H1 (cell line): ENCODE data around the gene MGME1. TPM values are rescaled to one million over a fixed set of nuclear protein-coding genes. Genes with fewer than 3 reads are reported as not detected.

Experiments used
- CTCF ChIA-PET: fragments of 300-600 bp; sonication (Branson Sonifier 250); formaldehyde crosslinking; loops from one replicate; lab custom pipeline; 2021; ENCODE audit not compliant: partially characterized antibody; lab: Charles Lee
- POLR2A ChIA-PET: fragments of 300-600 bp; sonication (Branson Sonifier 250); formaldehyde crosslinking; loops from one replicate; lab custom pipeline; 2021; ENCODE audit warnings: inconsistent platforms; ENCODE audit not compliant: partially characterized antibody; lab: Charles Lee
- DNase-seq, 2 experiments: peaks; one replicate each; pipeline versions ENCODE4 v3.0.0 to v3.0.0-alpha.2; 2010 to 2022; ENCODE audit warnings: low spot score in 2 of 2, low read depth in 1 of 2, mixed read lengths in 1 of 2
- FAIRE-seq: peaks from 2 replicates; lab custom pipeline; 2011; peaks lifted over from hg19 to GRCh38; lab: Jason Lieb, UNC
- H2AFZ ChIP-seq: 2 replicates; pipeline ENCODE4 v1.8.1; 2012; ENCODE audit warnings: low read length, inconsistent platforms
- H2AK5ac ChIP-seq: 2 replicates; pipeline ENCODE4 v1.6.1; 2013; ENCODE audit warnings: low read depth, low read length
- H2BK120ac ChIP-seq: replicated peaks from 2 replicates; pipeline ENCODE3; 2013; ENCODE audit warnings: low read depth, low read length, inconsistent platforms
- H2BK12ac ChIP-seq: 2 replicates; pipeline ENCODE4 v1.6.1; 2013; ENCODE audit warnings: low read depth, low read length
- H2BK15ac ChIP-seq: 2 replicates; pipeline ENCODE4 v1.6.1; 2013; ENCODE audit warnings: low read length
- H2BK20ac ChIP-seq: 2 replicates; pipeline ENCODE4 v1.6.1; 2013; ENCODE audit warnings: low read length
- H2BK5ac ChIP-seq: 2 replicates; pipeline ENCODE4 v1.6.1; 2013; ENCODE audit warnings: low read depth, low read length
- H3K14ac ChIP-seq: 2 replicates; pipeline ENCODE4 v1.6.1; 2013; ENCODE audit warnings: inconsistent platforms; ENCODE audit not compliant: insufficient read length
- H3K18ac ChIP-seq: 2 replicates; pipeline ENCODE4 v1.6.1; 2013; ENCODE audit warnings: low read length; ENCODE audit errors: extremely low read depth
- H3K23ac ChIP-seq: 2 replicates; pipeline ENCODE4 v1.6.1; 2013; ENCODE audit warnings: inconsistent platforms; ENCODE audit not compliant: insufficient read length
- H3K23me2 ChIP-seq: 2 replicates; pipeline ENCODE4 v1.6.1; 2013; ENCODE audit warnings: low read depth, low read length
- H3K27ac ChIP-seq: 2 replicates; pipeline ENCODE4 v1.6.1; 2011; ENCODE audit warnings: low read depth, low read length, inconsistent platforms
- H3K27me3 ChIP-seq, 4 experiments: replicated peaks in 1 of 4; 1 replicate in 1 of 4; 2 replicates in 3 of 4; pipeline versions ENCODE4 v1.6.1 to v1.8.1; 2011 to 2013; ENCODE audit warnings: low read length in 3 of 4, mild to moderate bottlenecking in 3 of 4, inconsistent platforms in 2 of 4, mixed read lengths in 2 of 4, moderate library complexity in 1 of 4; ENCODE audit not compliant: control insufficient read depth in 3 of 4, insufficient read depth in 3 of 4; ENCODE audit errors: extremely low read depth in 1 of 4
- H3K36me3 ChIP-seq, 4 experiments: 2 replicates each; pipeline versions ENCODE4 v1.6.1 to v1.8.1; 2011 to 2013; ENCODE audit warnings: mild to moderate bottlenecking in 4 of 4, low read length in 3 of 4, moderate library complexity in 2 of 4, control low read depth in 1 of 4, inconsistent platforms in 1 of 4; ENCODE audit not compliant: insufficient read depth in 4 of 4, control insufficient read depth in 2 of 4
- H3K4ac ChIP-seq: replicated peaks from 2 replicates; pipeline ENCODE3; 2013; ENCODE audit warnings: low read length, low read depth, mixed read lengths, inconsistent platforms; ENCODE audit not compliant: insufficient read length
- H3K4me1 ChIP-seq, 4 experiments: replicated peaks in 1 of 4; 1 replicate in 1 of 4; 2 replicates in 3 of 4; pipeline versions ENCODE4 v1.6.1 to v1.8.1; 2011 to 2013; ENCODE audit warnings: low read length in 3 of 4, inconsistent platforms in 2 of 4, mixed read lengths in 1 of 4; ENCODE audit not compliant: insufficient read depth in 4 of 4, control insufficient read depth in 3 of 4
- H3K4me2 ChIP-seq, 2 experiments: 2 replicates each; pipeline versions ENCODE4 v1.6.1 to v1.8.1; 2011 to 2013; ENCODE audit warnings: low read depth in 2 of 2, low read length in 2 of 2, control low read depth in 1 of 2, inconsistent platforms in 1 of 2, mild to moderate bottlenecking in 1 of 2; ENCODE audit not compliant: insufficient read depth in 1 of 2
- H3K4me3 ChIP-seq, 4 experiments: fragments of 200-600, 300-600 bp in 1 of 4; sonication (generic), shearing (Covaris generic), sonication (Bioruptor Twin) in 1 of 4; 2 replicates each; pipeline versions ENCODE4 v1.5.1 to v1.8.1; 2011 to 2016; ENCODE audit warnings: low read length in 4 of 4, low read depth in 3 of 4, control low read depth in 2 of 4, inconsistent platforms in 2 of 4, mild to moderate bottlenecking in 2 of 4, mixed read lengths in 1 of 4, moderate library complexity in 1 of 4; ENCODE audit not compliant: insufficient read depth in 2 of 4; ENCODE audit errors: extremely low read depth in 1 of 4
- H3K56ac ChIP-seq: replicated peaks from 2 replicates; pipeline ENCODE3; 2013; ENCODE audit warnings: low read depth, mild to moderate bottlenecking, mixed read lengths, low read length, inconsistent platforms; ENCODE audit not compliant: insufficient read length
- H3K79me1 ChIP-seq: 2 replicates; pipeline ENCODE4 v1.6.1; 2013; ENCODE audit warnings: low read depth, low read length, control low read depth
- H3K79me2 ChIP-seq, 2 experiments: 2 replicates each; pipeline versions ENCODE4 v1.6.1 to v1.8.1; 2012 to 2013; ENCODE audit warnings: low read length in 2 of 2, mild to moderate bottlenecking in 2 of 2, inconsistent platforms in 1 of 2; ENCODE audit not compliant: insufficient read depth in 2 of 2, control insufficient read depth in 1 of 2
- H3K9ac ChIP-seq, 4 experiments: replicated peaks in 1 of 4; 1 replicate in 1 of 4; 2 replicates in 3 of 4; pipeline versions ENCODE4 v1.6.1 to v1.8.1; 2011 to 2013; ENCODE audit warnings: low read depth in 3 of 4, low read length in 3 of 4, control low read depth in 2 of 4, mild to moderate bottlenecking in 2 of 4, moderate library complexity in 2 of 4, inconsistent platforms in 1 of 4; ENCODE audit errors: extremely low read depth in 1 of 4
- H3K9me3 ChIP-seq, 2 experiments: 2 replicates each; pipeline versions ENCODE4 v1.6.1 to v1.8.1; 2012 to 2013; ENCODE audit warnings: mild to moderate bottlenecking in 2 of 2, moderate library complexity in 2 of 2, control low read depth in 1 of 2, inconsistent platforms in 1 of 2, low read depth in 1 of 2, low read length in 1 of 2, mixed read lengths in 1 of 2; ENCODE audit not compliant: insufficient read depth in 2 of 2
- H4K20me1 ChIP-seq, 2 experiments: replicated peaks in 1 of 2; 2 replicates each; pipeline versions ENCODE3 to v1.8.1; 2011 to 2013; ENCODE audit warnings: inconsistent platforms in 2 of 2, low read length in 2 of 2, mild to moderate bottlenecking in 1 of 2; ENCODE audit not compliant: insufficient read depth in 2 of 2, control insufficient read depth in 1 of 2
- H4K5ac ChIP-seq: 2 replicates; pipeline ENCODE4 v1.6.1; 2013; ENCODE audit warnings: low read length, low read depth, mixed read lengths, inconsistent platforms; ENCODE audit not compliant: insufficient read length
- H4K8ac ChIP-seq: 2 replicates; pipeline ENCODE4 v1.8.0; 2013; ENCODE audit warnings: mild to moderate bottlenecking, moderate library complexity, low read length, inconsistent platforms; ENCODE audit not compliant: insufficient read depth; ENCODE audit errors: extremely low read depth
- H4K91ac ChIP-seq: replicated peaks from 2 replicates; pipeline ENCODE3; 2013; ENCODE audit warnings: low read length, mixed read lengths, inconsistent platforms; ENCODE audit not compliant: insufficient read length
- BRCA1 ChIP-seq: IDR thresholded peaks from 2 replicates; pipeline ENCODE4 v1.6.1; 2012; ENCODE audit warnings: low read depth, low read length, improper control_type of control experiment
- EZH2 ChIP-seq: fragments of 200-600 bp; sonication (generic); IDR thresholded peaks from 2 replicates; pipeline ENCODE4 v1.7.1; 2012; ENCODE audit warnings: low read depth, mild to moderate bottlenecking, moderate library complexity, low read length, inconsistent platforms; ENCODE audit not compliant: severe bottlenecking
- GABPA ChIP-seq: IDR thresholded peaks from 2 replicates; pipeline ENCODE4 v1.6.1; 2011; ENCODE audit warnings: mild to moderate bottlenecking, low read length, moderate library complexity, borderline replicate concordance; ENCODE audit not compliant: insufficient read depth
- HDAC2 ChIP-seq, 2 experiments: fragments of 300-600 bp in 1 of 2; sonication (generic) in 1 of 2; IDR thresholded peaks; 2 replicates each; pipeline ENCODE4 v1.6.1; 2011 to 2012; ENCODE audit warnings: low read depth in 2 of 2, low read length in 2 of 2, mild to moderate bottlenecking in 2 of 2, moderate library complexity in 2 of 2, borderline replicate concordance in 1 of 2, inconsistent platforms in 1 of 2
- KDM1A ChIP-seq: fragments of 200-600, 300-600 bp; sonication (generic); IDR thresholded peaks from 2 replicates; pipeline ENCODE4 v1.7.1; 2016; ENCODE audit warnings: mild to moderate bottlenecking, low read length, borderline replicate concordance
- KDM4A ChIP-seq: IDR thresholded peaks from one replicate; pipeline ENCODE4 v1.7.1; 2012; ENCODE audit warnings: low read depth, mild to moderate bottlenecking, moderate library complexity, low read length, inconsistent platforms; ENCODE audit not compliant: severe bottlenecking
- MAFK ChIP-seq: IDR thresholded peaks from 2 replicates; pipeline ENCODE4 v1.6.1; 2012; ENCODE audit warnings: low read depth, mild to moderate bottlenecking, improper control_type of control experiment, low read length
- NANOG ChIP-seq: IDR thresholded peaks from 2 replicates; pipeline ENCODE4 v1.6.1; 2011; ENCODE audit warnings: low read length, low read depth, mild to moderate bottlenecking, inconsistent platforms; ENCODE audit not compliant: insufficient read depth, poor library complexity, severe bottlenecking
- RBBP5 ChIP-seq: IDR thresholded peaks from 2 replicates; pipeline ENCODE4 v1.7.1; 2012; ENCODE audit warnings: low read depth, mild to moderate bottlenecking, inconsistent platforms, low read length, moderate library complexity, borderline replicate concordance
- SIRT6 ChIP-seq: IDR thresholded peaks from one replicate; pipeline ENCODE4 v1.7.1; 2012; ENCODE audit warnings: low read length, inconsistent platforms
- TAF7 ChIP-seq: optimal IDR thresholded peaks from 2 replicates; pipeline ENCODE3; 2011; ENCODE audit warnings: low read depth, mild to moderate bottlenecking, inconsistent platforms, low read length, moderate library complexity, borderline replicate concordance
- ZNF274 ChIP-seq: IDR thresholded peaks from 2 replicates; pipeline ENCODE4 v1.7.0; 2012; ENCODE audit warnings: low read length, borderline replicate concordance; ENCODE audit errors: extremely low read depth
- WGBS, 2 experiments: shearing (Covaris generic) in 1 of 2; methylation state at CpG; one replicate each; pipeline versions ENCODE4 v1.1.6 to v1.1.7; 2013 to 2015; ENCODE audit warnings: low lambda C conversion rate in 2 of 2, mixed read lengths in 2 of 2, inconsistent platforms in 1 of 2, low coverage in 1 of 2, missing lambda C conversion rate in 1 of 2; ENCODE audit not compliant: insufficient replicate concordance in 2 of 2, insufficient coverage in 1 of 2, insufficient read length in 1 of 2; ENCODE audit errors: extremely low coverage in 1 of 2, missing lambda C conversion rate in 1 of 2; 5-methylcytosine and 5-hydroxymethylcytosine counted together
- polyA plus RNA-seq, 7 experiments: library from polyadenylated mRNA; depleted of rRNA in 3 of 7; stranded (reverse) in 5 of 7; unstranded in 2 of 7; fragments of >200 nt in 5 of 7; fragments of 200-250 nt in 2 of 7; gene quantifications; 1 replicate in 5 of 7; 2 replicates in 1 of 7; 4 replicates in 1 of 7; pipeline versions ENCODE4 v1.2.1 to v1.2.3, GENCODE V29; 2011 to 2013; ENCODE audit warnings: missing spikeins in 2 of 7, mixed read lengths in 2 of 7
- total RNA-seq: library from RNA; stranded (reverse); fragmentation: NEBNext Ultra II Directional; extraction: Animal tissue kit (Norgen Biotek cat#: 25700); gene quantifications from 2 replicates; pipeline ENCODE4 v1.2.1, GENCODE V29; 2021

Gene MGME1
- total and polyA plus RNA-seq, 2 of the 8 experiments (the other 6 are each of a cell fraction or from before 2014, with no cell fraction given): 27.7 to 59.0 TPM

DNA sequence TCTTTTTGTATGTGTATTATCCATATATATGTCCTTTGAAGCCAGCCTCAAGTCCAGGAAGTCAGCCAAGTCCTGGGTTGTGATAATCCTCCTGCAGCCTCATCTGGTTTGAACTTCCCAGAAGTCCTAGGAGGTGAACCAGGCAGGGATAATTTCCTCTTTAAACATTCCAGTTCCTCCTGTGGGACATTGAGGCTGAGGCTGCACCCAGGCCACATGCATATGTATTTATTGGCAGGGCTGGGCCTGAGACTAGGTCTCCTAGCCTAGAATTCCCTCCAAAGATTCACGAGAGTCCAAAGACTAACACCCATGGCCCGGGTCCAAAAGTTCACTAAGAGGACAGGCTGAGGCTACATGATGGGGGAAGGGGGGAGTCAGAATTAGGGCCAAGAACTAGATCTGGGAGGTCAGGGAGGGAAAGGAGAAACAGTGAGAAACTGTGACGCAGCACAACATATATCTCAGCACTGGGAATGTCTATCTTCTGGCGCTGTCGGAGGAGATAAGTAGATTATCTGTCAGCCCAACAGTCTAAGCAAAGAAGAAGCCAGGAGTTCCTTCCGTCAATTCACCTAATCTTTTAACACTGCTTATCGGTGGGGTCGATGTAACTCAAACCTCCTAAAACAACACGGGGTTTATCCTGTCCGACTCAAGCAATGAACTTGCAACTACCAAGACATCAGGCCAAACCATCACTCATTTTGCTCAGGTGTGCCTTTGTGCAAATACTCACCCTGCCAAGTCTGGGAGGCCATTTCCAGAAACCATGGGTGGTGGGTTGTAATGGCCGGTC is 43.5 kb upstream of the MGME1 start:
- Histone ChIP-seq H2BK5ac (no peak overlapping the region), H3K79me2 (no peaks in the 10 kb centered on the region), H3K4me2 (no peak overlapping the region), H3K4ac (no peak overlapping the region), H3K9me3 (no peaks in the 10 kb centered on the region), H2AFZ (no peak overlapping the region), H4K8ac (no peak overlapping the region), H3K36me3 (no peaks in the 10 kb centered on the region), H3K4me3 (no peak overlapping the region), H3K79me1 (no peaks in the 10 kb centered on the region), H2AK5ac (no peak overlapping the region), H3K18ac (no peak overlapping the region), H4K5ac (no peak overlapping the region), H3K14ac (no peak overlapping the region), H4K20me1 (peaks cover 0 to 2% of the 10 kb centered on the region in 2 experiments), H3K23me2 (no peaks in the 10 kb centered on the region), H2BK15ac (no peak overlapping the region), H2BK120ac (no peak overlapping the region), H3K56ac (no peak overlapping the region), H3K27ac (no peak overlapping the region), H2BK20ac (no peak overlapping the region), H2BK12ac (no peak overlapping the region), H3K23ac (no peak overlapping the region), H3K4me1 (peaks cover 0 to 9% (median 4%) of the 10 kb centered on the region in 4 experiments; a peak in 4 of 7 replicates), H3K9ac (no peak overlapping the region), H4K91ac (no peak overlapping the region), H3K27me3 (no peaks in the 10 kb centered on the region)
- DNase-seq (no peak), FAIRE-seq (no peak)
- WGBS, 2 experiments: 92% methylated on average over 11 of the region's 11 CpGs; no CpG with 5 or more reads in 1 of the 2 experiments
- ChIA-PET POLR2A (no interaction called here), CTCF (interaction anchor here (0.9 to 1.5 kb wide), 3 partner anchors 16 to 242 kb away, joined by 3 read pairs; no protein-coding TSS in a partner anchor)
- TF ChIP-seq KDM4A (no peak), TAF7 (no peak), KDM1A (no peak), BRCA1 (no peak), MAFK (no peak), GABPA (no peak), SIRT6 (no peak), NANOG (no peak), HDAC2 (IDR thresholded peaks at IDR 0.05; ENCODE audit: borderline replicate concordance in 1 of 2, low read depth in 2 of 2, low read length in 2 of 2) (no peak), RBBP5 (no peak), EZH2 (no peak), ZNF274 (no peak)
